ENCODE data around the gene OR2AE1.

The OR2AE1 gene

DNA sequence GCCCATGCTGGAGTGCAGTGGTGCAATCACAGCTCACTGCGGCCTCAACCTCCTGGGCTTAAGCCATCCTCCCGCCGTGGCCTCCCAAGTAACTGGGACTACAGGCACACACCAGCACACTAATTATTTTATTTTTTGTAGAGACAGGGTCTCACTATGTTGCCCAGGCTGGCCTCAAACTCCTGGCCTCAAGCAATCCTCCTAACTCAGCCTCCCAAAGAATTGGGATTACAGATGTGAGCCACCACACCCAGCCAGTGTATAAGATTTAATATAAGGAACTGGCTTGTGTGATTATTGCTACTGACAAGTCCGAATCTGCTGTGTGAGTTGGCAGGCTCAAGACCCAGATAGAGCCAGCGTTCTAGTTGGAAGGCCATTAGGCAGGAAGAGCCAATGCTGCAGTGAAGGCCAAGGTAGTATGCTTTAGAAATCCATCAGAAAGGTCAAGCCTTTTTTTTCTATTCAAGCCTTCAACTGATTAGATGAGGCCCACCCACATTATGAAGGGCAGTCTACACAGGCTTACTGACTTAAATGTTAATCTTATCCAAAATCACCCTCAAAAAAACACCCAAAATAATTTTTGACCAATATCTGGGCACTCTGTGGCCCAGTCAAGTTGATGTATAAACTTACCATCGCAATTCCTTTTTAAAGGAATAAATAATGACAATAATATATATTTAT, 23.1 kb upstream of the OR2AE1 start:
- no peak overlapping the region for H3K9ac ChIP-seq (ENCODE audit: low read depth, low read length, poor library complexity)
- H3K36me3 ChIP-seq (replicated peaks in 1 of 2; ENCODE audit: control insufficient read depth in 2 of 2, insufficient read depth in 2 of 2, low read length in 2 of 2) = no peaks in the 10 kb centered on the region

DNA sequence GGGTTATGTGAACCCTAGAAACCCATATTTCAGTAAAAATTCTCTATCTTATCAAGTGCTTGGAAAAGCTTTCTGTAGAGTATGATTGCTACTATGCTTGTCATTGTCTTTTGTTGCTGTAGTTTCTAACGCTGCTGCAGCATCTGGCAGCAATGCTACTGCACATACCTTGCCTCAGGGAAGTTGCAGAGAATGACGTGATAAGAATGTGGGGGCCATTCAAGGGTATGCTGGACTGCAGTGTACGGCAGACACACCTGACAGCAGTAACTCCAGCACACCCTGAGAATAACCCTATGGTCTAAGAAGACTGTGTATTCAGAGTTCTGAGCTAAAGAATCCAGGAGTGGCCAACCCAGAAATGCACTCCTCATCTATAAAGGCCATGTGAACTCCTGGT, 22.0 kb upstream of the OR2AE1 start:
- Histone ChIP-seq H3K4ac (ENCODE audit: low read length) (no peak overlapping the region), H3K4me1 (ENCODE audit: control insufficient read depth in 2 of 2, insufficient read depth in 1 of 2, low read depth in 1 of 2, low read length in 2 of 2) (no peaks in the 10 kb centered on the region), H3K27ac (replicated peaks; ENCODE audit: low read length) (no peak overlapping the region), H4K8ac (ENCODE audit: low read depth, low read length) (no peak overlapping the region), H3K79me1 (ENCODE audit: low read depth, low read length) (no peaks in the 10 kb centered on the region), H2AFZ (ENCODE audit: low read length) (no peak overlapping the region), H4K91ac (ENCODE audit: low read depth, low read length, poor library complexity) (no peak overlapping the region), H2BK5ac (ENCODE audit: low read length) (no peak overlapping the region), H2AK5ac (ENCODE audit: low read depth, low read length) (no peak overlapping the region), H3K14ac (ENCODE audit: low read length) (no peak overlapping the region), H3K9me3 (replicated peaks in 1 of 2; ENCODE audit: control insufficient read depth in 2 of 2, insufficient read depth in 1 of 2, low read depth in 1 of 2, low read length in 2 of 2) (peaks cover 0 to 2% of the 10 kb centered on the region in 2 donors), H3K23ac (ENCODE audit: low read depth, low read length, poor library complexity) (no peak overlapping the region), H3K9ac (ENCODE audit: low read depth, low read length, poor library complexity) (no peak overlapping the region), H3K18ac (ENCODE audit: low read length) (no peak overlapping the region), H3K36me3 (replicated peaks in 1 of 2; ENCODE audit: control insufficient read depth in 2 of 2, insufficient read depth in 2 of 2, low read length in 2 of 2) (no peaks in the 10 kb centered on the region), H2BK120ac (ENCODE audit: low read depth, low read length) (no peak overlapping the region), H3K27me3 (ENCODE audit: control insufficient read depth in 3 of 3, insufficient read depth in 3 of 3, low read depth in 1 of 3, low read length in 3 of 3) (no peaks in the 10 kb centered on the region), H3K4me3 (ENCODE audit: low read length in 2 of 2) (no peak overlapping the region), H2BK12ac (ENCODE audit: low read length) (no peak overlapping the region), H3K4me2 (ENCODE audit: insufficient read depth, low read length, poor library complexity, severe bottlenecking) (no peak overlapping the region), H2BK15ac (ENCODE audit: low read length) (no peak overlapping the region)
- WGBS, 2 donors (ENCODE audit: extremely low coverage in 2 of 2, insufficient read length in 2 of 2, insufficient replicate concordance in 1 of 2) = no CpG with 5 or more reads among the region's 3 CpGs
- DNase-seq (ENCODE audit: low spot score) = no peak

More for the DNA sequence above, 23.1 kb upstream of the OR2AE1 start:
- Histone ChIP-seq H3K23ac (ENCODE audit: low read depth, low read length, poor library complexity) (no peak overlapping the region), H2AK5ac (ENCODE audit: low read depth, low read length) (no peak overlapping the region), H2BK15ac (ENCODE audit: low read length) (no peak overlapping the region), H3K4me1 (ENCODE audit: control insufficient read depth in 2 of 2, insufficient read depth in 1 of 2, low read depth in 1 of 2, low read length in 2 of 2) (no peaks in the 10 kb centered on the region), H3K9me3 (replicated peaks in 1 of 2; ENCODE audit: control insufficient read depth in 2 of 2, insufficient read depth in 1 of 2, low read depth in 1 of 2, low read length in 2 of 2) (peaks cover 0 to 2% of the 10 kb centered on the region in 2 donors), H2AFZ (ENCODE audit: low read length) (no peak overlapping the region), H3K14ac (ENCODE audit: low read length) (no peak overlapping the region), H3K27ac (replicated peaks; ENCODE audit: low read length) (no peak overlapping the region), H2BK120ac (ENCODE audit: low read depth, low read length) (no peak overlapping the region), H3K79me1 (ENCODE audit: low read depth, low read length) (no peaks in the 10 kb centered on the region), H4K91ac (ENCODE audit: low read depth, low read length, poor library complexity) (no peak overlapping the region), H2BK5ac (ENCODE audit: low read length) (no peak overlapping the region), H4K8ac (ENCODE audit: low read depth, low read length) (no peak overlapping the region), H3K4me2 (ENCODE audit: insufficient read depth, low read length, poor library complexity, severe bottlenecking) (no peak overlapping the region), H2BK12ac (ENCODE audit: low read length) (no peak overlapping the region), H3K4ac (ENCODE audit: low read length) (no peak overlapping the region), H3K4me3 (ENCODE audit: low read length in 2 of 2) (no peak overlapping the region), H3K27me3 (ENCODE audit: control insufficient read depth in 3 of 3, insufficient read depth in 3 of 3, low read depth in 1 of 3, low read length in 3 of 3) (peaks cover 0 to 4% (median 0%) of the 10 kb centered on the region in 3 experiments), H3K18ac (ENCODE audit: low read length) (no peak overlapping the region)
- WGBS, 2 donors (ENCODE audit: extremely low coverage in 2 of 2, insufficient read length in 2 of 2, insufficient replicate concordance in 1 of 2) = no CpG with 5 or more reads among the region's 6 CpGs
- DNase-seq (ENCODE audit: low spot score) = no peak

GRCh38 chr7:99898023-99898357, 21.2 kb upstream of the OR2AE1 start:
- no peak for DNase-seq (ENCODE audit: low spot score)
- H3K36me3 ChIP-seq (replicated peaks in 1 of 2; ENCODE audit: control insufficient read depth in 2 of 2, insufficient read depth in 2 of 2, low read length in 2 of 2) = no peaks in the 10 kb centered on the region
- no peak overlapping the region for H2AFZ ChIP-seq (ENCODE audit: low read length)
- no peak overlapping the region for H2BK15ac ChIP-seq (ENCODE audit: low read length)
- H3K4ac ChIP-seq (ENCODE audit: low read length) = no peak overlapping the region
- no peak overlapping the region for H3K9ac ChIP-seq (ENCODE audit: low read depth, low read length, poor library complexity)
- no peak overlapping the region for H3K14ac ChIP-seq (ENCODE audit: low read length)
- no CpG with 5 or more reads among the region's 2 CpGs for WGBS, 2 donors (ENCODE audit: extremely low coverage in 2 of 2, insufficient read length in 2 of 2, insufficient replicate concordance in 1 of 2)
- no peaks in the 10 kb centered on the region for H3K4me1 ChIP-seq (ENCODE audit: control insufficient read depth in 2 of 2, insufficient read depth in 1 of 2, low read depth in 1 of 2, low read length in 2 of 2)
- no peak overlapping the region for H3K4me2 ChIP-seq (ENCODE audit: insufficient read depth, low read length, poor library complexity, severe bottlenecking)
- no peak overlapping the region for H3K23ac ChIP-seq (ENCODE audit: low read depth, low read length, poor library complexity)
- no peaks in the 10 kb centered on the region for H3K79me1 ChIP-seq (ENCODE audit: low read depth, low read length)
- H3K27me3 ChIP-seq (ENCODE audit: control insufficient read depth in 3 of 3, insufficient read depth in 3 of 3, low read depth in 1 of 3, low read length in 3 of 3) = no peaks in the 10 kb centered on the region
- no peak overlapping the region for H2BK12ac ChIP-seq (ENCODE audit: low read length)
- no peak overlapping the region for H4K8ac ChIP-seq (ENCODE audit: low read depth, low read length)
- H3K9me3 ChIP-seq (replicated peaks in 1 of 2; ENCODE audit: control insufficient read depth in 2 of 2, insufficient read depth in 1 of 2, low read depth in 1 of 2, low read length in 2 of 2) = peaks cover 0 to 2% of the 10 kb centered on the region in 2 donors
- no peak overlapping the region for H3K18ac ChIP-seq (ENCODE audit: low read length)
- no peak overlapping the region for H2BK5ac ChIP-seq (ENCODE audit: low read length)
- H3K27ac ChIP-seq (replicated peaks; ENCODE audit: low read length) = no peak overlapping the region
- H3K4me3 ChIP-seq (ENCODE audit: low read length in 2 of 2) = no peak overlapping the region
- H4K91ac ChIP-seq (ENCODE audit: low read depth, low read length, poor library complexity) = no peak overlapping the region
- H2AK5ac ChIP-seq (ENCODE audit: low read depth, low read length) = no peak overlapping the region
- no peak overlapping the region for H2BK120ac ChIP-seq (ENCODE audit: low read depth, low read length)

GRCh38 chr7:99897322-99898022, 20.6 kb upstream of the OR2AE1 start:
- DNase-seq (ENCODE audit: low spot score) = no peak
- no CpG with 5 or more reads among the region's 6 CpGs for WGBS, 2 donors (ENCODE audit: extremely low coverage in 2 of 2, insufficient read length in 2 of 2, insufficient replicate concordance in 1 of 2)
- Histone ChIP-seq H3K14ac (ENCODE audit: low read length) (no peak overlapping the region), H4K8ac (ENCODE audit: low read depth, low read length) (no peak overlapping the region), H2BK15ac (ENCODE audit: low read length) (no peak overlapping the region), H3K27me3 (ENCODE audit: control insufficient read depth in 3 of 3, insufficient read depth in 3 of 3, low read depth in 1 of 3, low read length in 3 of 3) (no peaks in the 10 kb centered on the region), H2BK12ac (ENCODE audit: low read length) (no peak overlapping the region), H3K9me3 (replicated peaks in 1 of 2; ENCODE audit: control insufficient read depth in 2 of 2, insufficient read depth in 1 of 2, low read depth in 1 of 2, low read length in 2 of 2) (peaks cover 0 to 2% of the 10 kb centered on the region in 2 donors), H3K79me1 (ENCODE audit: low read depth, low read length) (no peaks in the 10 kb centered on the region), H2AK5ac (ENCODE audit: low read depth, low read length) (no peak overlapping the region), H2BK120ac (ENCODE audit: low read depth, low read length) (no peak overlapping the region), H3K23ac (ENCODE audit: low read depth, low read length, poor library complexity) (no peak overlapping the region), H3K36me3 (replicated peaks in 1 of 2; ENCODE audit: control insufficient read depth in 2 of 2, insufficient read depth in 2 of 2, low read length in 2 of 2) (no peaks in the 10 kb centered on the region), H3K4me3 (ENCODE audit: low read length in 2 of 2) (no peak overlapping the region), H3K4me2 (ENCODE audit: insufficient read depth, low read length, poor library complexity, severe bottlenecking) (no peak overlapping the region), H4K91ac (ENCODE audit: low read depth, low read length, poor library complexity) (no peak overlapping the region), H3K9ac (ENCODE audit: low read depth, low read length, poor library complexity) (no peak overlapping the region), H3K4ac (ENCODE audit: low read length) (no peak overlapping the region), H3K4me1 (ENCODE audit: control insufficient read depth in 2 of 2, insufficient read depth in 1 of 2, low read depth in 1 of 2, low read length in 2 of 2) (no peaks in the 10 kb centered on the region), H2AFZ (ENCODE audit: low read length) (no peak overlapping the region), H3K18ac (ENCODE audit: low read length) (no peak overlapping the region), H2BK5ac (ENCODE audit: low read length) (no peak overlapping the region), H3K27ac (replicated peaks; ENCODE audit: low read length) (no peak overlapping the region)

Measured in neuronal stem cell (in vitro differentiated cells).